Loucy (cell line): Measurements from ENCODE around the gene NLGN4Y.

Experiments
- H2AFZ ChIP-seq: fragments of 200-600 bp; sonication (generic); 2 replicates; pipeline ENCODE4 v1.6.0; 2016; ENCODE audit warnings: antibody characterized with exemption, mild to moderate bottlenecking, low read length, moderate library complexity
- H3F3A ChIP-seq: fragments of 200-600 bp; 2 replicates; pipeline ENCODE4 v1.6.0; 2016; ENCODE audit warnings: antibody characterized with exemption, low read depth, mild to moderate bottlenecking
- H3K27me3 ChIP-seq: fragments of 200-600 bp; sonication (generic); 2 replicates; pipeline ENCODE4 v1.6.1; 2014; ENCODE audit warnings: low read length, mild to moderate bottlenecking; ENCODE audit not compliant: insufficient read depth, poor library complexity, severe bottlenecking
- H3K36me3 ChIP-seq: fragments of 200-600 bp; sonication (generic); 2 replicates; pipeline ENCODE4 v1.6.1; 2016; ENCODE audit warnings: low read length; ENCODE audit not compliant: insufficient read depth
- H3K4me1 ChIP-seq: fragments of 200-600 bp; sonication (generic); 2 replicates; pipeline ENCODE4 v1.5.1; 2014; ENCODE audit warnings: low read length, mild to moderate bottlenecking; ENCODE audit not compliant: insufficient read depth, poor library complexity, severe bottlenecking
- H3K4me2 ChIP-seq: fragments of 200-600 bp; sonication (generic); 2 replicates; pipeline ENCODE4 v1.6.0; 2014; ENCODE audit warnings: antibody characterized with exemption, low read length, low read depth, mild to moderate bottlenecking; ENCODE audit not compliant: poor library complexity, severe bottlenecking
- H3K4me3 ChIP-seq: fragments of 200-600 bp; sonication (generic); 2 replicates; pipeline ENCODE4 v1.5.1; 2014; ENCODE audit warnings: low read length, mild to moderate bottlenecking, mixed read lengths; ENCODE audit not compliant: poor library complexity, severe bottlenecking
- H3K79me2 ChIP-seq: fragments of 200-600 bp; sonication (generic); 2 replicates; pipeline ENCODE4 v1.6.1; 2014; ENCODE audit warnings: low read length; ENCODE audit not compliant: insufficient read depth
- H3K9ac ChIP-seq: fragments of 200-600 bp; sonication (generic); 2 replicates; pipeline ENCODE4 v1.6.0; 2014; ENCODE audit warnings: mild to moderate bottlenecking, low read depth, low read length, moderate library complexity; ENCODE audit not compliant: poor library complexity, severe bottlenecking
- H3K9me2 ChIP-seq: fragments of 200-600 bp; sonication (generic); replicated peaks from 2 replicates; pipeline ENCODE4 v1.6.1; 2016; ENCODE audit warnings: low read depth, low read length, mixed read lengths
- H3K9me3 ChIP-seq: fragments of 200-600 bp; sonication (generic); 2 replicates; pipeline ENCODE4 v1.6.1; 2014; ENCODE audit warnings: mild to moderate bottlenecking, antibody characterized with exemption, low read length, low read depth; ENCODE audit not compliant: insufficient read depth
- H4K20me1 ChIP-seq: fragments of 200-600 bp; sonication (generic); 2 replicates; pipeline ENCODE4 v1.6.0; 2014; ENCODE audit warnings: antibody characterized with exemption, low read length, mild to moderate bottlenecking; ENCODE audit not compliant: insufficient read depth, poor library complexity, severe bottlenecking
- EZH2phosphoT487 ChIP-seq: fragments of 200-600 bp; IDR thresholded peaks from 2 replicates; pipeline ENCODE4 v1.6.1; 2018; ENCODE audit warnings: antibody characterized with exemption, mild to moderate bottlenecking, moderate library complexity, borderline replicate concordance
- TF ChIP-seq, protein P1 (sequence below): fragments of 200-600 bp; sonication (generic); conservative IDR thresholded peaks from 2 replicates; pipeline ENCODE4 v1.5.1; 2014; ENCODE audit warnings: mild to moderate bottlenecking, antibody characterized with exemption, low read length

Gene NLGN4Y

DNA sequence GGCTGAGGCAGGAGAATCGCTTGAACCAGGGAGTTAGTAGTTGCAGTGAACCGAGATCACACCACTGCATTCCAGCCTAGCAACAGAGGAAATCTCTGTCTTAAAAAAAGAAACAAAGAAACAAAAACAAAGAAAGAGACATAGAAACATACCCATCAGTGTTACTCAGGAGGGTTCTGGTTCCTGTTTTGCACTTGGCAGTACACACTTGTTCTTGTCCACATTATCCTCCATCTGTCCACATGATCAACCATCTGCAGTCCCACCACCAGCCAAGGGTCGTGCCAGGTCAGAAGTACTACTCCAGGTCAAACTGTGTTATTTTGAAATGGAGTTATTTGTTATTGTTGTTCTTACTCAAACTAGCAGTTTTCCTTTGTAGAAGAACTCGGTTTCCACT lies 62.4 kb downstream of the NLGN4Y start:
- Histone ChIP-seq H3K4me3 (no peak overlapping the region), H3K79me2 (no peaks in the 10 kb centered on the region), H3K9me3 (no peaks in the 10 kb centered on the region), H3K4me2 (no peak overlapping the region), H3K4me1 (no peaks in the 10 kb centered on the region), H3K9me2 (no peaks in the 10 kb centered on the region), H3K36me3 (no peaks in the 10 kb centered on the region), H3K27me3 (no peaks in the 10 kb centered on the region), H4K20me1 (no peaks in the 10 kb centered on the region), H3F3A (no peaks in the 10 kb centered on the region), H2AFZ (no peak overlapping the region), H3K9ac (no peak overlapping the region)
- TF ChIP-seq, protein P1, sequence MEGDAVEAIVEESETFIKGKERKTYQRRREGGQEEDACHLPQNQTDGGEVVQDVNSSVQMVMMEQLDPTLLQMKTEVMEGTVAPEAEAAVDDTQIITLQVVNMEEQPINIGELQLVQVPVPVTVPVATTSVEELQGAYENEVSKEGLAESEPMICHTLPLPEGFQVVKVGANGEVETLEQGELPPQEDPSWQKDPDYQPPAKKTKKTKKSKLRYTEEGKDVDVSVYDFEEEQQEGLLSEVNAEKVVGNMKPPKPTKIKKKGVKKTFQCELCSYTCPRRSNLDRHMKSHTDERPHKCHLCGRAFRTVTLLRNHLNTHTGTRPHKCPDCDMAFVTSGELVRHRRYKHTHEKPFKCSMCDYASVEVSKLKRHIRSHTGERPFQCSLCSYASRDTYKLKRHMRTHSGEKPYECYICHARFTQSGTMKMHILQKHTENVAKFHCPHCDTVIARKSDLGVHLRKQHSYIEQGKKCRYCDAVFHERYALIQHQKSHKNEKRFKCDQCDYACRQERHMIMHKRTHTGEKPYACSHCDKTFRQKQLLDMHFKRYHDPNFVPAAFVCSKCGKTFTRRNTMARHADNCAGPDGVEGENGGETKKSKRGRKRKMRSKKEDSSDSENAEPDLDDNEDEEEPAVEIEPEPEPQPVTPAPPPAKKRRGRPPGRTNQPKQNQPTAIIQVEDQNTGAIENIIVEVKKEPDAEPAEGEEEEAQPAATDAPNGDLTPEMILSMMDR, result no peak
- TF ChIP-seq EZH2phosphoT487, result no peak

DNA sequence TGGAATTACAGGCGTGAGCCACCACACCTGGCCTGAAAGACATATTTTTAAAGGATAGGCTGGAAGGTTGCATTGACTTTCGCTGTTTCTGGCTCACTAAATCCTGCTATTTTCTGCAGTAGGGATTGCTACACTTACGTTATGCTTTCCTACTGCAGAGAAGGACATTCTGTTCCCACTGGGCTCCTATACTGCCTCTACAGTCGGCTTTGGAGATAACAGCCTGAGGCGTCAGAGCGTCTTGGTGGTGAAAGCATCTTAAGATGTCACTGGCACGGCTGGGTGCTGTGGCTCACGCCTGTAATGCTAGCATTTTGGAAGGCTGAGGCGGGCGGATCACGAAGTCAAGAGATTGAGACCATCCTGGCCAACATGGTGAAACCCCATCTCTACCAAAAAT lies 77.0 kb downstream of the NLGN4Y start:
- Histone ChIP-seq H3K36me3 (no peaks in the 10 kb centered on the region), H3K9me2 (no peaks in the 10 kb centered on the region), H3K9ac (no peak overlapping the region), H3K79me2 (no peaks in the 10 kb centered on the region), H3K4me1 (no peaks in the 10 kb centered on the region), H3K4me3 (no peak overlapping the region), H4K20me1 (no peaks in the 10 kb centered on the region), H3K27me3 (no peaks in the 10 kb centered on the region), H2AFZ (no peak overlapping the region), H3F3A (no peaks in the 10 kb centered on the region), H3K9me3 (no peaks in the 10 kb centered on the region), H3K4me2 (no peak overlapping the region)
- TF ChIP-seq, protein P1, result no peak

DNA sequence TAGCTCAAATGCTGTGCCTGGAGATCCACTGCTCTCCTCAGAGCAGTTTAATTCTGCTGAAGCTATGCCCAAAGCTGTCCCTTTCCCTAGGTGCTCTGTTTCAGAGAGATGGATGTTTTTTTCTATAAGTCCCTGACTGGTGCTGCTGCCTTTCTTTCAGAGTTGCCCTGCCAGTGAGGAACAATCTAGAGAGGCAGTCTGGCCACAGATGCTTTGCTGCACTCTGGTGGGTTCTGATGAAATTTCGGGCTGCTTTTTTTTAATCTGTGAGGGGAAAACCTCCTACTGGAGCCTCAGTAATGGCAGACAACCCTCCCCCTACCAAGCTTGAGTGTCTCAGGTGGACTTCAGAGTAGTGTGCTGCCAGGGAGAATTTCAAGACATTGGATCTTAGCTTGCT lies 93.3 kb downstream of the NLGN4Y start:
- Histone ChIP-seq H3K4me2 (no peak overlapping the region), H2AFZ (no peak overlapping the region), H3K9me2 (no peaks in the 10 kb centered on the region), H4K20me1 (no peaks in the 10 kb centered on the region), H3K27me3 (no peaks in the 10 kb centered on the region), H3K4me1 (no peaks in the 10 kb centered on the region), H3K36me3 (no peaks in the 10 kb centered on the region), H3F3A (no peaks in the 10 kb centered on the region), H3K4me3 (no peak overlapping the region), H3K9ac (no peak overlapping the region), H3K79me2 (no peaks in the 10 kb centered on the region), H3K9me3 (no peaks in the 10 kb centered on the region)
- no peak for TF ChIP-seq EZH2phosphoT487
- TF ChIP-seq, protein P1, result no peak
